DMS 273 (cell line): ENCODE results near the gene DPP6.

Source experiments
- DNase-seq: peaks from one replicate; lab custom pipeline; 2025; ENCODE audit not compliant: unreplicated experiment; lab: John Stamatoyannopoulos, UW

The DPP6 gene

DNA sequence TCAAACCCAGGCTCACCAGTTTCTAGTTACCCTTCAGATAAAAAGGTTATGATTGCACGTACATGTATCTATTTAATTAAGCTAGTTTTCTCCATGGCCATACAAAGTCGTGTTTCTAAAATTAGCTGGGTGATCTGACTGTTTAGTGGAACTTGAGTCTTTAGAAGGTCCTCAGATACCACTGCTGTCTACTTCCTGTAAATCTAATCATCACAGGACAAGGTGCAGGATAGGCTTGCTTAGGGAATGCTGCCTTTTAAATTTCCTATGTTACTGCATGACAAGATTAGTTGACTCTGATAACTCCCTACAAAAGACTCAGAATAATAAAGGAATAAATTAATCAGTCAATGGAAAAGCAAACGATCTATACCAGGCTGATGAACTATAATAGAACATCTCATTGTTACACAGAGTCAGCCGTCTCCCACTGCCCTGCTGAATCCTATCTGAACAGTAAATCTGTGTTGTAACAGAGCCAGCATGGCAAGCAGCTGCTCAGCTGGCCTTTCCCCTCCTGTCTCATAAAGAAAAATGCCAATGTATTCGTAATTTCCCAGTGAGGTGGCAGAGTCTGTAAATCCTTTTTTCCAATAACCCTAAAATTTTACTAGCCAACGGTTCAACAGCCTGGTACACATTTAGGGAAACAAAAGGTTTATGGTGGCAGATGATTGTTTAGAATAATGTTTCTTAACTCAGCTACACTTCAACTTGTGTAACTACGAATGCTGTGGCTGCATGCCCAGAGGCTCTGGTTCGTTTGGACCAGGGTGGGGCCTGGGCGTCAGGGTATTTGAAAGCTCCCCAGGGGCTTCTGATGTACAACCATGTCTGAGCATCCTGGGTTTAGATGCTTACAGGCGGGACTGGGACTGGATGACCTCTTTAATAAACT is 632.7 kb downstream of the DPP6 start:
- DNase-seq: peak; percentile 64

DNA sequence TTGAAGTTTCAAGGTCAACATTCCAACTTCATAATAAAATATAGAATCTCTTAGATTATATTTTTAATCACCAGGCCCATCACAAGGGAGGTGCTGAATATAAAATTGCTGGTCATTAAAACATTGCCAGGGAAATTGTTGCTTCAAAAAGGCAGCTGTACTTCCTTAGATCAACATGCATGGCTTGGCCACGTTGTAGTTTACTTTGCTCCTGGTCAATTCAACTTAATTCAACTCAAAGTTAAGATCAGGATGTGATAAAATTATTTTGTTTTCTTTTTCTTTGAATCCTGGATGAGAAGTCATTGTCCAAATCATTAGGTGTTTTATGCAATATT is 633.3 kb downstream of the DPP6 start:
- no peak for DNase-seq

- DNase-seq: peak; percentile 26
Measured at GRCh38 chr7:154686305-154686704, 634.1 kb downstream of the DPP6 start.

DNA sequence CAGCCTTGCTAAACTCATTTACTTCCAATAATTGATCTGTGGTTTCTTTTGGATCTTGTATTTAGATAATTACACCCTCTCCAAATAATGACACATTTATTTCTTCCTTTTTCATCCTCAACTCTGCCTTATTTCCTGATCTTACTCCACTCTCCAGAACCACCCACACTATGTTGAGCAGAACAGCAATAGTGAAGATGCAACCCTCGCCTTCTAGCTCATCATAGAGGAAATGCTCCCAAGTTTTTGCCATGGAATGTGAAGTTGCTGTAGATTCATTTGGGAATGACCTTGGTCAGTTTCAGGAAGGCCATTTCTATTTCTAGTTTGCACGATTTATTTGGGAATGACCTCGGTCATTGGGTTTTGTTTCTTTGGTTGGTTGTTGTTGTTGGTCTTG is 636.8 kb downstream of the DPP6 start:
- DNase-seq: no peak

DNA sequence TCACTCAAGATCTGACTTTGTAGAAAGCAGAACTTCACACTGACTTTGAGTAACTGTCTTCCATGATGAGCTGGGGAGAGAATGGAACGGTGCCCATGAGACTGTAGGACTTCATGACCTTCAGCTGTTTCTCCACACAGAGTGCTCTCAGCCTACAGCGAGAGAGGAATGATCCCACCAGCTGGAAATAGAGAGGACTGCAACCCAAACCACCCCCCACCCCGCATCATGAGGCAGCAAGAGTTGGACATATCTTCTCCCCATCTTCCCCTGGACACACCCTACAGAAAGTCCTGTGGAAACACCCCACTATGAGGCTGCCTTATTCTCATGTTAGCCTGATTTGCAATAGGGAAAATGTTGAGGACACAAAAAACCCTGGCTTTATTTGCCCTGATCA is 638.2 kb downstream of the DPP6 start:
- no peak for DNase-seq

DNA sequence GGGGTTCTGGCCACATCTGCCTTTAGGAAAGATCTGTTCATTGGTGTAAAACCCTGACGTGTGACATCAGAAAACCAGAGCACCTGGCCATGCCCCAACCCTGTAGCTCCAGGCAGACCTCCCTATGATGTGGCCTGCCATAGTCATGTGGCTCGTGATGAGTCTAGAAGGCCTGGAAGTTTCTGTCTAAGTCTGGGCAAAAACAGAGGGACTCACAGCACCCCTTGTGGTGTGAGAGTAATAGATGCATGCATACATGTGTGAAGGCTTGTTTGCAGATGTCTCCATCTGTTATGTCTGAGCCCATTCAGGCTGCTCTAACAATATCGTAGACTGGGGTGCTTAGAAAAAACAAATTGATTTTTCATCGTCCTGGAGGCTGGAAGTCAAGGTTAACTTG is 641.5 kb downstream of the DPP6 start:
- DNase-seq: peak; percentile 41

DNA sequence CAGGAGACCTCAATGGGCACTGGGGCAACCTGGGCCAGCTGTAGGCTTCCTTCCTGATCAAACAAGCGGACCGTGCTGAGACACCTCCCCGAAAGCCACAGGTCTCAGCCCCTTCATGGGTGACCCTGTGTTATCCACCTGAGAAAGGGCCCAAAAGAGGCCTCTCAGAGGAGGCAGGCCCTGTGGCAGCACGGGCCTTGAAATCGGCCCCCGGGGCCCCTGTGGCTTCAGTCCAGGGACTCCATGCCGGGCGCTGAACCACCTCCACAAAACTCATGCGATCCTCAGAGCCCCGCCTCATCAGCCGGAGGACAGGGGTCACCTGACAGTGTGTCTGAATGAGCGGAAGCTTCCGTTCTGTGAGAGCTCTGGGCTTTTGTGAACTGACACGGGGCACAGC is 643.6 kb downstream of the DPP6 start:
- no peak for DNase-seq

DNA sequence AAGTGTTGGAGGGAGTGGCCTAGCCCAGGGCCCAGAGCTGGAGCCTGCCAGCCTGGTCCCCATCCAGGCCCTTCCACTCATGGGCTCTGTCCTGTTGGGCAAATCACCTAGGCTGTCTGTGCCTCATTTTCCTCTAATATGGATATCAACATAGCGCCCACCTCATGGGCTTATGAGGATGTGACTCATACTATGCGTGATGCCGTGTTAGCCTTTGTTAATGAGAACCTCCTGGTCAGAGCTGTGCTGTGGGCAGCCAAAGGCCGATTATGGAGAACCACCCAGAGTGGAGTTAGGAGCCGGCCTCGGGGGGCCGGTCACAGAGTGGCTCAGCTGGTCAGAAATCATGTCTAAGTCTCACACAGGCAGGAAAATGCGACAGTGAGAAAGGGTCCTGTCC is 644.4 kb downstream of the DPP6 start:
- DNase-seq: no peak

GRCh38 chr7:154698726-154699291 is 646.6 kb downstream of the DPP6 start:
- DNase-seq: peak; percentile 62

DNA sequence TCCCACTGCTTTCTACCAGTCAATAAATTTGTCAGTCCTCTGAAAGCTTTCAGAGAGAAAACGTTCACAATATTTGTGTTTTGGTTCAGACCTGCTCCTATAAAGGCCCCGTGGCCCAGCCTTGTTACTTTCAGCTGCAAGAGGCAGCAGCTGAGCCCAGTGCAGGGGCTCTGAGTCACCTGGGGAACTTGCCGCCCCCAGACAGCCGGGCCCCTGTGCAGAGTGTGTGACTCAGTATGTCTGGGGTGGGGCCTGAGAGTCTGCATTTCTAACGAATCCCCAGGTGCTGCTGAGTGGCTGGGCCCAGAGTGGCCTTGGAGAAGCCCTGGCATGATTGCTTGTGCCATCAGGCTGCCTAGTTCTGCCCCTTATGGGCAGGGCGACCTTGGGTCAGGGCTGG is 647.2 kb downstream of the DPP6 start:
- DNase-seq: no peak

DNA sequence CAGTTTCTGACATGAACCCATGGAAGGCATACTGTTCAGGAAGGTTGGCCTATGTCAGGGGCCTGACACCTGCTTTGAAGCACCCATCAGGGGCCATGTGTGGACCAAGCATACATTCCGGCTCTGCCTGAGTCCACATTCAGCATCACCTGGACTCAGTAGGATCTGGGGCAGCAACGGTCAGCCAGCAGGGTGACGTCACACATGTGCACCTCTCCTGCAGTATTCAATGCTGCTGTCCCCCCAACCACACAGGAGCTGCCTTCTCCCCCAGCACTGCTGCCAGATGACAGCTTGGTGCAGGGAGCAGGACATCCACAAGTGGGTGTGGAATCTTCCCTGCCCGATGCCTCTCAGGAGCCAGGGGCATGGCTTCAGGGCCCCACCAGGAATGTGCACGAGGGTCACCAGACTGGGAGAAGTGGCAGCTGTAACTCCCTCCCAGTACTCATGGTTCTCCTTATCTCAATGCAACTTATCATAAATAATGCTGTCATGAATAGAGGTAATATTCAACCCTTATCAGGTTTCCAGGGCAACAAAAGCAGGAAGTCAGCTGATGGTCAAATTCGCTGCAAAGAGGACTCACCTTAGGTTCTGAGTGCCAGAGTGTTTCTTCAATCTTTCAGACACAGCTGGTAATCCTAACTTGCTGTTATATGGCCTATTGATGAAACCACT is 657.8 kb downstream of the DPP6 start:
- DNase-seq: no peak

- peak; percentile 12 for DNase-seq
Measured at GRCh38 chr7:154720016-154720415, 667.8 kb downstream of the DPP6 start.

GRCh38 chr7:154721086-154721485 is 668.9 kb downstream of the DPP6 start:
- no peak for DNase-seq

- DNase-seq: no peak
Measured at GRCh38 chr7:154726368-154726767, 674.2 kb downstream of the DPP6 start.

DNA sequence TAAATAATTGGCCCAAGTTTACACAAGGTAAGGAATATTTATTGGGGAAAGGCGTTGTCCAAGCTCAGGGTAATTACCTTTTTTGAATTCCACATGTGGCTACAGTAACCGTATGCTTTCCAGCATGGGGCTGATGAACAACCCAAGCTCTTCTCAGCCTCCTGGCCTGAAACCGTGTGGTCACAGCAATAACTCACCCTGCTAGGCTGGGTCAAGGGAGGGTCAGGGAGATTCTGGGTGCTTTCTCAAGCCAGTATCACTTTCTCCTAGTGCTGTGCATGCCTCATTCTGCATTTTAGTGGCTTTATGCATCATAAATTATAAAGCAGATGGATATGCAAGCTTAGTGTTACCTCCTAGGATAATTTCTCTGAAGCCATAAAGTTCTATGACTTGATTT is 676.9 kb downstream of the DPP6 start:
- DNase-seq: no peak

GRCh38 chr7:154735766-154736165 is 683.6 kb downstream of the DPP6 start:
- no peak for DNase-seq

- DNase-seq: no peak
Measured at GRCh38 chr7:154736389-154736788, 684.2 kb downstream of the DPP6 start.

- DNase-seq: no peak
Measured at GRCh38 chr7:154738216-154738615, 686.0 kb downstream of the DPP6 start.

DNA sequence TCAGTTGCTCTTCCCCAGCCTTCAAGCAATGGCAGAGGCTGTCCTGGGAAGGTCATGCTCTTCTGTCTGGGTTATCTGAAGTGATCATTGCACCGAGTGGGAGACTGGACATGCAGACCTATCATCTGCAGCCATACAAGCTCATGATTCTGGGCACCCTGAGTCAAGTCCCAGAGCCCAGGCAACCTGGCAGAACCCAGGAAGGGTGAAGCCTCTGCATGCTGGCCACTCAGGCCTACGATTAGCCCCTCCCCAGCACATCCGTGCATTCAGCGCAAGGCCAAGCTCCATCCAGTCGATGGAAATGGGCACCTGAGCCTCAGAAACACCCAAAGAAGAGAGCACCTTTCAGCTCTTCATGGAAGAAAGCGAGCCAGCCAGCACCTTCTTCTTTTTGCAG is 688.9 kb downstream of the DPP6 start:
- DNase-seq: no peak

GRCh38 chr7:154743206-154743605 is 691.0 kb downstream of the DPP6 start:
- DNase-seq: no peak

GRCh38 chr7:154744256-154744860 is 692.2 kb downstream of the DPP6 start:
- peak; percentile 89 for DNase-seq

- DNase-seq: peak; percentile 55
Measured at GRCh38 chr7:154744861-154745258, 692.7 kb downstream of the DPP6 start.
